NCI-H446 treated with DMSO at 0.1 percent for 48 hours (cell line): ENCODE data around the gene TFDP1.
"Not testable (repeated sequence)": the region's sequence is repeated elsewhere in the genome, so short reads cannot be mapped to it uniquely, and the experiment has no call there.

Experiments
- DNase-seq: peaks from one replicate; lab custom pipeline; 2025; lab: John Stamatoyannopoulos, UW

TFDP1 gene

DNA sequence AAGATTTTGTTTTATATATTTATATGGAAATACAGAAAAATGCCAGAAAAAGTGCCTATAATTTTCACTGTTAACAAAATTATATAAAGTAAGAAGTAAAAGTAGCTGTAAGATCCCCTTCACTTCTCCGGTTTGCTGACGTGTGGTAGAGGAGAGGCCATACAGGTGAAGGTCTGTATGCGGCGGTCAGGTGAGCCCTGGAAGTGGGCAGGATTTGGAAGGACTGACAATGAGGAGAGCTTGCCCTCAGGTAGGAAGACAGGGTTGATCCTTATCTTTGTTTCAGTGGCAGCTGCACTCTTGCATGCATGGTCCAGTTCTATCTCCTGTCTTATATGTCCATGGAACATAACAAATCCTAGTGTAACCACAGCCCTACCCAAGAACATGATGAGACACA lies 16.9 kb upstream of the TFDP1 start:
- DNase-seq = no peak

DNA sequence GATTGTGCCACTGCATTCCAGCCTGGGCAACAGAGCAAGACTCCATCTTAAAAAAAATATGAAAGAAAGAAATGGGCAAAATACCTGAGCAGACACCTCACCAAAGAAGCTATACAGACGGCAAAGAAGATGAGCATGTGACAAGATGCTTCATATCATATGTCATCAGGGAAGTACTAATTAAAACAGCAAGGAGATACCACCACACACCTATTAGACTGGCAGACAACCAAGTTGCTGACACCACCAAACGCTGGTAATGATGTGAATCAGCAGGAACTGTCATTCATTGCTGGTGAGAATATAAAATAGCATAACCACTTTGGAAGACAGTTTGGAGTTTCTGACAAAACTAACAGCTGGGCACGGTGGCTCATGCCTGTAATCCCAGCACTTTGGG lies 11.5 kb upstream of the TFDP1 start:
- no peak for DNase-seq

DNA sequence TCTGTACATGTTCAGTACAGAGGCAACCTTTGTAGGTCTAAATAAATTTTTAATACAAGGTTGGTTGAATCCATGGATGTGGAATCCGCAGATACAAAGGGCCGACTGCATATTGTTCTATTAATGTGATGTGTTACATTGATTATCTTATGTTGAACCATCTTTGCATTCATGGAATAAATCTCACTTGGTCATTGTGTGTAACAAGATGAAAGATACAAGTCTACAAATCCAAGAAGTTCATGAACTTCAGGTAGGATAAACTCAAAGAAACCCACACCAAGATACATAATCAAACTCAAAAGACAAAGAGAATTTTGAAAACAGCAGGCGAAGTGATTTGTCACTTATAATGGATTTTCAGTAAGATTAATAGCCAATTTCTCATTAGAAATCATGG lies 8.0 kb upstream of the TFDP1 start:
- DNase-seq = no peak

DNA sequence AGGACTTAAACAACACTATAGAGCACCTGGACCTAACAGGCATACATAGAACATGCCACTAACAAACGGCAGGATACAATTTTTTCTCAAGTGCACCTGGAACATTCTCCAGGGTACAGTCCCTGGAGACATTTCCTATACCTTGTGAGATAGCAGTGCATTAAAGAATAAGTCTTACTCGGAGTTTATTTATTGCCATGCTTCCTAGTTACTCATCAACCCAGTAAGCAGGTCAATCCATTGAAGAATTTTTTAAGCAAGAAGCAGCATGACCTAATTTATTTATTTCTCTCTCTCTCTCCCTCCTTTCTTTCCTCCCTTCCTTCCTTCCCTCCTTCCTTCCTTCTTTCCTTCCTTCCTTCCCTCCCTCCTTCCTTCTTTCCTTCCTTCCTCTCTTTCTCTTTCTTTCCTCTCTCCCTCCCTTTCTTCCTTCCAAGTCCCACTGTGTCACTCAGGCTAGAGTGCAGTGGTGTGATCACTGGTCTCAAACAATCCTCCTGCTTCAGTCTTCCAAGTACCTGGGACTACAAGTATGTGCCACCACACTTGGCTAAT lies 6.6 kb upstream of the TFDP1 start:
- DNase-seq = no peak

DNA sequence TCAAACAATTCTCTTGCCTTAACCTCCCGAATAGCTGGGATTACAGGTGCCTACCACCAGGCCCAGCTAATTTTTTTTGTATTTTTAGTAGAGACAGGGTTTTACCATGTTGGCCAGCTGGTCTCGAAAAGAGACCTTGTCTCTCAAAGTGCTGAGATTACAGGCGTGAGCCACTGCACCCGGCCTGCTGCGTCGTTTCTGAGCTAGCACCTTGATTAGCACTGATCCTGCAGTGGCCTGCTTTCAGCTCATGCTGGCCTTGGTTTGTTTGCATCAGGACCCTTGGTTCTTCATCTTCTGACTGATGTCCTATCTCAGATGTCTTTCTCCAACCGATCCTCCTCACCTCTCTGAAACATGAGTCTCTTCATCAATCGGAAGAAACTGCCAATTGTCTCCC lies 4.9 kb upstream of the TFDP1 start:
- no peak for DNase-seq

DNA sequence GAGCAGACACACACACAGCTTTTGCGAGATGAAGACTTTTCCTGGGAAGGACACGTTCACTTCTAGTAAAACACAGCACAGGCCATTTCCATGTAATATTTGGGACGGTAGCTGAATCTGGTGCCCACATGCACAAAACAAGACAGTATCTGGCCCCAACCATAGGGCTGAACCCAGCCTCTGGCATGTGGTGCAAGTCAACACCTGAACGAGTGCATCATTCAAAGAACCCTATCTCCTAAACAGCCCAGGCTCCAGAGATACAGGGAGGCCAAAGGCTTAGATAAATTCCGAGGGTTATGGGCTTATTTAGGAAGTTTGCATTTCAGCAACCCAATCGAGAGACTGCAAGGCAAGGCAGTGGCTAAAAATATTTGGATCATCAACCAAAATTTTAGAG lies 2.7 kb upstream of the TFDP1 start:
- no peak for DNase-seq

DNA sequence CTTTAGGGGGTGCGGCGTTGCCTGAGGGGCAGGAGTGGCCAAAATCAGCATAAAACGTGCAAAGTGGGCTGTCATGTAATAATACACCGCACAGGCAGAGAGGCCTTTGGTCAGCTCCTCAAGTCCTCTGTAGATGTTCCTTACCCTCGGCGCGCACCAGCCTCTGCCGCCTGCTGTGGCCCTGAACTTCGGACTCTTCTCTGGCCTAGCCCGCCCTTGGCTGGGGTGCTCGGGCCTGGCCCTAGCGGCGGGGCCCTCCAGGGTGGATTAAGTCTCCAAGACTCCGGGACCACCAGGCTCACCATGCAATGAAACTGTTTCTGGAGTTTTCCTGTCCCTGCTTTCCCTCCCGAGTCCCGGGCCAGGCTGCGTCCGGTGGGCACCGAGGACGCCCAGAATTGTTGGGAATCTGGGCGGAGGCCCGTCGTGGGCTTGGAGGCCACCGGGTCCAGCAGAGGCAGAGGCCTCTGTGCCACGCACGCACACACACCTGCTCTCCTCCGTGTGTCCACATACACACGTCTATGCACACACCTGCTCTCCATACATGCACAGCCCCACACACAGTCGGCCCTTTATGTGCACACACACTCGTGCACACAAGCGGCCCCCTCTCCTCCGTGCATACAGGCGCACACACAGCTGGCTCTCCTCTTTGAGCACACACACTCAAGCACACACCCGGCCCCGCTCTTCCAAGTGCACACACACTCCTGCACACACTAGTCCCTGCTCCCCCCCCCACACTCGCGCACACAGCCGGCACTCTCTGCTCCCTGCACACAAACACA lies 1.5 kb upstream of the TFDP1 start:
- no peak for DNase-seq

DNA sequence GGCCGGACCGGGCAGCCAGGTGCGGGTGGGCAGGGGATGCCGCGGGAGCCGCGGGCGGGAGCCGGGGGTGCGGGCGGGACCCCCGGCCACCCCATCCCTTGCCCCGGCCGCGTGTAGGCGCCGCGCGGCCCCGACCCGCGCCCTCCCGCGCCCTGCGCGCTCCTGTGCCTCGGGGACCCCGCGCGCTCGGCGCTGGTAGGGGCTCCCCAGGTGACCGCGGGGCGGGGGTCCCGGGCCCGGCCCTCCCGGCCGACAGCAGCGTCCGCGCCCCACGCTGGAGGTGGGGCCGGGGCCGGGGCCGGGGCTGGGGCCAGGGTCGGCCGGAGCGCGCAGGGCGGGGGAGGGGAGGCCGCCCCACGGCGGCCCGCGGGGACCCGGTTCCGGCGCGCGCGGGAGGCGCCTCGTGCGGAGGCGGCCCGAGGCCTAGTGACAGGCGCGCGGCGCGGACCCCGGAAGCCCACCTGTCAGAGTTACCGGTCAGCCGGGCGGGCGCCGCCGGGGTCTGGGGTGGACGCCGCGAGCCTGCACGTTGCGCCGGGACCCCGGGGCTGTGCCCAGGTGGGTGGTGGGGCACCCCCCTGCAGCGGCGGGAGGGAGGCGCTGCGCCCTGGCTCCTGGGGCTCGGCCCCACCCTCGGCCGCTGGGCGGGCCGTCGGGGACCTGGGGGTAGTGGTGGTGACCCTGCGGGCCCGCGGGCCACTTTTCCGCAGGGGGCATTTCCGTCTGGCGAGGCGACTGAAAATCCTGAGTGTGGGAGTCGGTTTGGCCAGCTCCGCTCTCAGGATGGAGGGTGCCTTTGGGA lies 518 bp downstream of the TFDP1 start:
- DNase-seq = no peak

DNA sequence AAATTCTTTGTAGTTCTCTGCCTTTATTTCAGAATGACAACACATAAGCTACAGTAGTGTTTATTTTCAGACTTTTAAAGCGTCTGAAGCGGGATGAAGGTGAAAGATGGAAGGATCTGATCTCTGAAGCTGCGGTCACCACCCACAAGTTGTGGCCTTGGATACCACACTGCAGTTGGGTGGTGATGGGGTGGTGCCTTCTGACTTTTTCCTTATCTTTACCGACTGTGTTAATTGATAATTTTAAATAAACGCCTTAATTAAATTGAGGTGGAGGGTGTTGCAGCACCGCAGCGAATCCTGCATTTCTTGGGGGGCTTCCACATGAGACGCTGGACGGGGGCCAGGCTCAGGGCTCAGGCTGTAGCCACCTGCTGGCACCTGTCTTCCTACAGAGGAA lies 1.3 kb downstream of the TFDP1 start:
- DNase-seq = no peak

DNA sequence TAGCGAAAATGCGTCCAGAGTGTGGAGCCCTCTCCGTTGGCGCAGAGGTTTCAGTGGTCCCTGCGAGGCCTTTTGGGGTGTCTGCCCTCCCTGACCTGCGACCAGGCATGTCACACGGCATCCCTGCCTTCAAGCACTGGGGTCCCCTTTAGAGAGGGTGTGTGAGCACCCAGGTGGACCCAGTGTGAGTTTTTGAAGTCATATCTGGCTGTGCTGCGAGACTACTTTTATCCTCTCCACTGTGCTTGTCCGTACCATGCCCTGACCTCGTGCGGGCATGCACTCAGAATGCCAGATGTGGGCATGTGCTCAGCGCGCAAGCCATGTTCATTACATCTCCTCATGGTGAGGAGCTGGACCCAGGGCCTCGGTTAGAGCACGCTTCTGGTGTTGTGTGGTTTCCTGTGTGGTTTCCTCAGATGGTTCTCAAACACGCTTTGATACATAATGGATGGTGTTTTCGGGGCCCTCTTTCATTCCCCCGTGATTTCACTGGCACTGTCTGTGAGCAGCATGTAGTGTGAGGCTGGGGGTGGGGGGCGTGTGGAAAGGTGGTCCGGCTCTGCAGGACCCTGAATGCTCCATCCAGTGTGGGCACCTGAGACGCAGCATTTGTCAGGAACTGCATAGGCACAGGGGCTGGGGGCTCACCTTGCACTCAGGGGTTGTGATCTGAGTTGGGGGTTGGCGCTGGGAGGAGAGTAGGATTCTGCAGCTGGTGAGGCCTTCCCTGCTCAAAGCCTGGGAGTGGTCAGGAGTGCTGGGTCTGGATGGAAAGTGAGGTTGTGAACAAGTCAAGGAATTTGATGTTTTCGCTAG lies 2.3 kb downstream of the TFDP1 start:
- no peak for DNase-seq

DNA sequence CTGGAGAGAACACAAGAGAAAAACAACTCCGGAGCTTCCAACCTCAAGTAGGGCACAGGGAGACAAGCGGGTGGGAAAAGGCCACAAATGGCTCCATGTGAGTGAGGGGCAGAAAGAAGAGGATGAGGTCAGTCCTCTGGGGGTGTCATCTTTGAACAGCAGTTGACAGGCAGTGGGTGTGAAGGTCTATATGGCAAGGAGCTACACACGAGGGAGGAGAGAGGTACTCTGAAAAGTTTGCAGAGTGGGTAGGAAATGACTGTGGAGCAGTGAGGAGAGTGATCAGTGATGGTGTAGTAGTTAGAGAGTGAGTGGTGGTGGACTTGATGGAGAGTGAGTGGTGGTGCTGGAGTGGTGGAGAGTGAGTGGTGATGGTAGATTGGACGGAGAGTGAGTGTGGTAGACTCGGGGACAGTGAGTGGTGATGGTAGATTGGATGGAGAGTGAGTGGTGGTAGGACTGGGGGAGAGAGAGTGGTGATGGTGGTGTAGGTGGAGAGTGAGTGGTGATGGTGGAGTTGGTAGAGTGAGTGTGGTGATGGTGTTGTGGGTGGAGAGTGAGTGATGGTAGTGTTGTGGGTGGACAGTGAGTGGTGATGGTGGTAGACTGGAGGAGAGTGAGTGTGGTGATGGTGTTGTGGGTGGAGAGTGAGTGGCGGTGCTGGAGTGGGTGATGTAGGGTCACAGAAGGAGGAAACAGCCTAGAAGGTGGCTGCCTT lies 4.0 kb downstream of the TFDP1 start:
- no peak for DNase-seq

DNA sequence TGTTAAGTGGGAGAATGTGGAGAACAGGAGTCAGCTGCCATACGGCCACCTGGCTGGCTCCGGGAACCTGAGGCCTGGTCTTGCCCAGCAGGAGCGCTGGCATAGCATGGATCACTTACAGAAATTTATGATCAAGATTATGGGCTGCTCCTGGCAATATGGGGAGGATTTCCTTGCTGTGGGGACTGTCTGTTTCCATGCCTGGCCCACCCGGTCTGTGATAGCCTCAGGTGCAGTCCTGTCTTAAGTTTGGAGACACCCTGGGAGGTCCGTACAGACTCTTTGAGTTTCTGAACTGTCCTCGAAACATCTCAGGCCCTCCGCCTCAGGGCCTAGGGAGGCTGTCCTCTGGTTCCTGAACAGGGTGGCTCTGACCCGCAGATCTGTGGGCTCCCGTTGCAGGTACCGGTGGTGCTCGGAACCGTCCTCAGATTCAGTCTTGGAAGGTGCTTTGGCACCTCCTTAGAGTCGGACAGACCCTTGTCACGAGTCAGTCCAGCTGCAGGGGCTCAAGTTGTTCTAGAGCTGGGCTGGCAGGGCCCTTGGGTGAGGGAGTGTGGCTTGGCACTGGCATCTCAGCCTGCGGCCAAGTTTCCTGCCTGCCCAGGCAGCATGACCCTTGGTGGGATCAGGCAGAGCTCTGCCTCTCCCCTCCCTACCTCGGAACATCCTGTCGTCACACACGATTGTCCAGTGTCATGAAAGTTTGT lies 4.9 kb downstream of the TFDP1 start:
- DNase-seq = no peak

DNA sequence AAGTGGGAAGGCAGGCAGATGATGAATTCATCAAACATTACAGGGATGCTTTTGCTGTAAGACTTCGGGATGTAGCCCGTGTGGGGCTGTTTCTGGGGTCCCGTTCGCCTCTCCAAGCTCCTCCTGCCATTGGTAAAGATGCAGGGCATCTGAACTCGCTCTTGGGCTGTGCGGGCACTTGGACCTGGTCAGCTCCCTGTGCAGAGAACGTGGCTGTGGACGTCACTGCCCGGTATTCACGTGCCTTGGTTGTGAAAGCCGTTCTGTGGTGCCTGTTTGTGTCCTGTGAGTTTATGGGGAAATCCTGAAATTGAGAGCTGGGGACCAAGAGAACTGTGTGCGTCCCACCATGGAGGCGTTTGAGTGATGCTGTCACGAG lies 5.4 kb downstream of the TFDP1 start:
- no peak for DNase-seq

DNA sequence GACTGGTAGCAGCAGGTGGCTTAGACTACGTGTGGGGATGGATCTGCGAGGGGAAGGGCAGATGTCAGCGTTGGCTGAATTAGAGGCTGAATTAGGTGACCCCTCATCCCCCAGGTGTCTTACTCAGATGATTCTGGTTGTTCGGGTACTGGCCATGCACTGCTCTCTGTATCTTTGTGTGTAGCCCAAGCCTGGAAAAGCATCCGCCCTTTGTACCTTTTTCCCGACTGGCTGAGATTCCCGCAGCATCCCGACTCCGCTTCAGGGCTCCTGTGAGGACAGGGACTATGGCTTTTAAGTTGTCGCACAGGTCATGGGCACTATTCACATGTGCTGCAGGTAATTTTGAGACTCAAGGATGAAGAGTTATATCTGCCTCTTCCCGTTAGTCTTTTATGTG lies 7.2 kb downstream of the TFDP1 start:
- DNase-seq = no peak

DNA sequence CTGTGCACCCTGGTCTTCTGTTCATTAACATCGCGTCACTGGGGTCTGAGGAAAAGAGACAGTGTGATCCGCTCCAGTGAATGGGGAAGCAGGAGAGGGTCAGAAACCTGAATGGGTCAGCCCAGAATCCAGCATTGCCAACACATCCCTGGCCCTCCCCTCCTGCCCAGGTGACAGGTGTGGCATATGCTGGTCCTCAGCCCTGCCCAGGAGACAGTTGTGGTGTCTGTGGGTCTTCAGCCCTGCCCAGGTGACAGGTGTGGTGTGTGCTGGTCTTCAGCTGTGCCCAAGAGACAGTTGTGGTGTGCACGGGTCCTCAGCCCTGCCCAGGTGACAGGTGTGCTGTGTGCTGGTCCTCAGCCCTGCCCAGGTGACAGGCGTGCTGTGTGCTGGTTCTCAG lies 8.0 kb downstream of the TFDP1 start:
- no peak for DNase-seq

DNA sequence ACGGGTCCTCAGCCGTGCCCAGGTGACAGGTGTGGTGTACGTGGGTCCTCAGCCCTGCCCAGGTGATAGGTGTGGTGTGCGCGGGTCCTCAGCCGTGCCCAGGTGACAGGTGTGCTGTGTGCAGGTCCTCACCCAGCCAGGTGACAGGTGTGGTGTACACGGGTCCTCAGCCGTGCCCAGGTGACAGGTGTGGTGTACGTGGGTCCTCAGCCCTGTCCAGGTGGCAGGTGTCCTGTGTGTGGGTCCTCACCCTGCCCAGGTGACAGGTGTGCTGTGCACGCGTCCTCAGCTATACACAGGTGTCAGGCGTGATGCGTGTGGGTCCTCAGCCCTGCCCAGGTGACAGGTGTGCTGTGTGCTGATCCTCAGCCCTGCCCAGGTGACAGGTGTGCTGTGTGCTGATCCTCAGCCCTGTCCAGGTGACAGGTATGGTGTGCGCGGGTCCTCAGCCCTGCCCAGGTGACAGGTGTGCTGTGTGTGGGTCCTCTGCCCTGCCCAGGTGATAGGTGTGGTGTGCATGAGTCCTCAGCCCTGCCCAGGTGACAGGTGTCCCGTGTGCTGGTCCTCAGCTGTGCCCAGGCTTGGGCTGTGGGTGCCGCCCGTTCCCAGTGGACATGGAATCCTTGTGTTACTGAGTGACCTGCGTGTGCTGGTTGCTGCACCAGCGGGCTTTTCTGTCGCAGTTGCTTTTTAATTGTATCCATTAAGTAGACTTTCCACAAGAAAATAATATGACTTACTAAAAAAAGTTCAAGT lies 9.7 kb downstream of the TFDP1 start:
- DNase-seq = not testable (repeated sequence)

DNA sequence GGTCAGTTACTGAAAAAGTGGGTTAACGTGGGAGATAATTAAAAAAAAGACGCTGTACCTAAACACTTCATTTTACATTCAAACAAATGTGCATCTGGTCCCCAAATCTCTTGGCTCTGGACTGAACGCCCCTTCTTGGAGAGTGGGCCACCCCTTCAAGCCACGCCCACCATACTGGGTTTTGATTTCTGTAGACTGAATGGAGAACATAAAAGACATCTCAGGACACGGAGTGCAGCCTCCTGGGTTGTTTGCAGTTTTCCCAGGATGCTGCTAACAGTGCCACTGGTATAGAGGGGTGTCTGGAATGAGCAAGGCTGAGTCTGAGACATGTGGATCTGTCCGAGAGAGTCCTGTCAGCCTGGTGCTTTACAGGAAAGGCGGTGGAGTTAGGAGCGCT lies 10.6 kb downstream of the TFDP1 start:
- DNase-seq = no peak

DNA sequence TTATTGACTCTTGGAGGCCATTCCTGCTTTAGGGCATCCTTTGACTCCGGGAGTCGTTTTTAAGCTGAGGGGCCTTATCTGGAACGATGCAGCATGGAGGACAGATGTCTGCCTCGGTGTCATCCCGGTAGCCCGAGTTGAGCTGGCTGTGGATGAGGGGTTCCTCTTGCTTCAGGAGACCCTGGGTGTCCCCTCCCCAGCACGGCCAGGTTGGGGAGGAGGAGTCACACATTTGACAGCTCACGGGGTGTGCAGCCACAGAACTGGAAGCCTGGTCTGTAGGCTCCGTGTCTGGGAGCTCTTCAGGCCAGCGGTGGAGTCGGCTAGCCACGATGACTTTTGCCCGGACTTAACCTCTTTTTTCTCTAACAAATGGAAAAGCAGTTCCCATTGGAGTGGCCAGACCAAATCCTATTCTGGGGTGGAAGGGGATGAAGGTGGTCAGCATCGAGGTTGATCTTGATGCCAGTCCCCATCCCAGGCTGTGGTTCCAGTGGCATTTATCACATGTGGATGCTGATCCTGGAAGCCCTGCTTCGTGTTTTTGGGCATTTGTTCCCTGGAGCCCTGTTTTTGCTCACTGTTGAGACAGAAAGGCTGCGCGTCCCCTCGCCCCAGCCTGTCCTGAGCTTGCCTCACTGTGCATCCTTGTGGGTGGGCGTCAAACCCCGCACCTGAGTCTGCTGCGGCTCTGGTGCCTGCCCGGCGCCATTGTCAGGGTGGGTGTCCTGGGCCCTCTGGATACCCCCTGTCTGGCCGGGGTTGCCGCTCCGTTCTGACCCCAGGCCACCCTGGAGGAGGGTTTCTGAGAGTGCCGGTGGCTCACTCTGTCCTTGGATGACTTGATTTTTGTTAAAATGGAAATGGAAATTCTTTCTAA lies 12.0 kb downstream of the TFDP1 start:
- no peak for DNase-seq

DNA sequence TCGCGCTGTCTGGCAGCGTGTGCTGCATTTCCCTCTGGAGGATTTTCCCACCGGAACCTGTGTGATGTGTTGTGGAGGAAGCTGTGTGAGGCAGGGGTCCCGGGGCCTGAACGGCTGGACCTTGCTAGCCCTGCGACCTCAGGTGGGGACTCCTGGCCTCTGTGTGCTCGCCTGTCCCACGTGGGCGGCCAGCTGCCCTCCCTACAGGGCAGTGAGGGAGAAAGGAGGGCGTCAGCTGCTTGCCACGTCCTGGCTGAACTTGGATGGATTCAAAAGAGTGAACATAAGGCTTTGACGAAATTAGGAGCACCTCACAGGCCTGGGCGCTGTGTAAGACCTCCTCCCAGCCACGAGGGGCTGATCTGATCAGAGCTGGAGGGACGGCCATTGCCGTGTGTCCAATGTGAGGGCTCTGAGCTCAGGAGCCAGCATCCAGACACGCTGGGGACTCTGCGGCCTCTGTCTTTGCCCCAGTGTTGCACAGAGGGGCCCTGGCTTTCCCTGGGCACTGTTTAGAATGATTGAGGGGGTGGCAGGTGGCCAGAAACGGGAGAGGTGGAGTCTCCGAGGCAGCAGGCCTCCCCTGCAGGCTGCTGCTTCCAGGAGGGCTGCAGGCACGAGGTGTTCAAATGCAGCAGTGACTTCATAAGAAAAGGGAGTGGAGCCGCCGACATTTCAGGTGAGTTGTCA lies 13.0 kb downstream of the TFDP1 start:
- no peak for DNase-seq
